ENCODE data around the gene PIGB. TPM values are rescaled to one million over a fixed set of nuclear protein-coding genes. Genes with fewer than 3 reads are reported as not detected.

PIGB gene
- total and polyA plus RNA-seq, 2 of the 13 experiments (the other 11 are each of a cell fraction or from before 2014, with no cell fraction given), result 14.5 to 19.1 TPM

DNA sequence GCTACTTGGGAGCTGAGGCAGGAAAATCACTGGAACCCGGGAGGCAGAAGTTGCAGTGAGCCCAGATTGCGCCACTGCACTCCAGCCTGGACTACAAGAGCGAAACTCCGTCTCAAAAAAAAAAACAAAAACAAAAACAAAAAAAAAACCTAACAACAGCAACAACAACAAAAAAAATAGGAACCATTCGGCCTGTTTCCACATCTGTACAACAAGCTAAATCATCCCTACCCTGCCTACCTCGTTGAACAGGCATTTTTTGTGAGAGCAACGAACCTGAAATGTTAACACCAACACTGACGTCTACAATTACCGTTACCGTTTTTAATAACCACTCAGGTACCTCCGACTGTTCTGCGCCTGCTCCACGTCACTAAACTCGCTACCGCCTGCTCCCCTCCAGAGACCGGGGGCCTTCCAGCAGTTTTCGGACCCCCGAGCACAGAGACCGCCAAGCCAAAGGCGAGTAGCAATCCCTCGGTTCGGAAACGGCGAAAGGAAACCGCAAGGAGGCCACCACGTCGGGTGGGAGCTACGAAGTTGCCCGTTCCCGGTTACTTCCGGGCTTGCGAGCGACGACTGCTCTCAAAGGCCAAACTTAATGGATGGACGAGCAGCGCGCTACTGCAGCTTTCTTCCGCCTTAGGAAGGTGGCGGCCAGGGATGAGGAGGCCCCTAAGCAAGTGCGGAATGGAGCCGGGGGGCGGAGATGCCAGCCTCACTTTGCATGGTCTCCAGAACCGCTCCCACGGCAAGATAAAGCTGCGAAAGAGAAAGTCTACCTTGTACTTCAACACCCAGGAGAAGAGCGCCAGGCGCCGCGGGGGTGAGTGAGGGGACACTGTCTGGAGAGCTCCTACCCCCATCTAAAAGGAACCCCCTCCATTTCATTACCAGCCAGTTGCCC lies at the start of gene PIGB, which contains the start of gene PIGBOS1 (continued):
- TF ChIP-seq ZNF24 (IDR thresholded peaks at IDR 0.05), result no peak; the same call in 1 of the 2 replicates
- TF ChIP-seq ATRX (CRISPR knock-in tag; IDR thresholded peaks at IDR 0.05; ENCODE audit: borderline replicate concordance), result no peak
- no peak for TF ChIP-seq ZNF282 (IDR thresholded peaks at IDR 0.05; ENCODE audit: partially characterized antibody)
- no peak for TF ChIP-seq ZNF550 (CRISPR knock-in tag; IDR thresholded peaks at IDR 0.05; ENCODE audit: borderline replicate concordance)
- no peak for TF ChIP-seq ZNF776 (CRISPR knock-in tag; IDR thresholded peaks at IDR 0.05)
- 0 out of 2 replicates have a peak, but pooled peaks have one; percentile 29 for TF ChIP-seq ZMYM2 (CRISPR knock-in tag; IDR thresholded peaks at IDR 0.05)
- no peak for TF ChIP-seq ZBTB46 (CRISPR knock-in tag; IDR thresholded peaks at IDR 0.05; ENCODE audit: borderline replicate concordance)
- no peak for TF ChIP-seq MEF2D (CRISPR knock-in tag; IDR thresholded peaks at IDR 0.05)
- TF ChIP-seq SP4 (CRISPR knock-in tag; IDR thresholded peaks at IDR 0.05), result peak; percentile 21; the same call in 1 of the 2 replicates
- TF ChIP-seq ZNF607 (CRISPR knock-in tag; IDR thresholded peaks at IDR 0.05; ENCODE audit: borderline replicate concordance), result no peak
- TF ChIP-seq CEBPG (CRISPR knock-in tag; IDR thresholded peaks at IDR 0.05), result peak; percentile 43
- TF ChIP-seq ZFX (CRISPR knock-in tag; IDR thresholded peaks at IDR 0.05; ENCODE audit: low read depth), result peak; percentile 93
- TF ChIP-seq ZSCAN9 (CRISPR knock-in tag; IDR thresholded peaks at IDR 0.05; ENCODE audit: borderline replicate concordance), result peak; percentile 88; the same call in 1 of the 2 replicates
- peak; percentile 69; the same call in 1 of the 2 replicates for TF ChIP-seq ZNF615 (CRISPR knock-in tag; IDR thresholded peaks at IDR 0.05; ENCODE audit: borderline replicate concordance)
- TF ChIP-seq SRF (IDR thresholded peaks at IDR 0.05; ENCODE audit: low read depth, low read length), result no peak
- TF ChIP-seq ZNF891 (CRISPR knock-in tag; IDR thresholded peaks at IDR 0.05), result peak; percentile 96
- TF ChIP-seq RFXANK (CRISPR knock-in tag; IDR thresholded peaks at IDR 0.05), result peak; percentile 21; the same call in 1 of the 2 replicates
- no peak for TF ChIP-seq ZMAT5 (CRISPR knock-in tag; IDR thresholded peaks at IDR 0.05; ENCODE audit: borderline replicate concordance, low read depth)
- no peak for TF ChIP-seq STAT6 (CRISPR knock-in tag; IDR thresholded peaks at IDR 0.05; ENCODE audit: borderline replicate concordance)
- TF ChIP-seq SETDB1 (CRISPR knock-in tag; IDR thresholded peaks at IDR 0.05; ENCODE audit: borderline replicate concordance), result no peak
- TF ChIP-seq ATM (IDR thresholded peaks at IDR 0.05; ENCODE audit: borderline replicate concordance), result no peak
- TF ChIP-seq SYNCRIP (IDR thresholded peaks at IDR 0.05; ENCODE audit: insufficient read depth, low read depth, low read length), result no peak
- no peak for TF ChIP-seq SP2 (CRISPR knock-in tag; IDR thresholded peaks at IDR 0.05)
- peak; percentile 84 for TF ChIP-seq ZNF33B (CRISPR knock-in tag; IDR thresholded peaks at IDR 0.05)
- no peak for TF ChIP-seq TEF (CRISPR knock-in tag; IDR thresholded peaks at IDR 0.05)

Data from HepG2 (cell line).